ENCODE results near the gene POU2F1. TPM values are rescaled to one million over a fixed set of nuclear protein-coding genes. Genes with fewer than 3 reads are reported as not detected.

The POU2F1 gene
- total and polyA plus RNA-seq, 4 donors: 0.93 to 10.5 (median 6.5) TPM

DNA sequence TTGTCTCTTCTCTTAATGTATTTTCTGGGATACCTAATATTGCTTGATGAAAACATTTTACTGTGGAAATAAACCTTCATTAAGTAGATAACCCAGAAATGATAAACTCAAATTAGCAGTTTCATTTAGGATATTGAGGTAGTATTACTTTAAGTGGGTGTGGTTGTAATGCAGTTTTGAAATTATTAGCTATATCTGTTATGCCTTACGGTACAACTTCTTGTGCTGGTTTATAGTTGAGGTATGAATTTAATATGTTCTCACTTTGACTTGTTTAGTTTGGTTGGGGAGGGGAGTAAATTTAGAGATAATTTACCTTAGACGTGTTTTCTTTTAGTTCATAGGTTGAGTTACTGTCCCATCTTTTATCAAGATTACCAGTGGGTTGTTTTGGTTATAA lies 111.0 kb downstream of the POU2F1 start:
- TF ChIP-seq HNF4A (conservative IDR thresholded peaks at IDR 0.05) (no peak), RAD21 (IDR thresholded peaks at IDR 0.05) (no peak), FOXA2 (IDR thresholded peaks at IDR 0.05) (no peak), JUND (IDR thresholded peaks at IDR 0.05) (no peak), GABPA (IDR thresholded peaks at IDR 0.05 in 1 of 2, conservative IDR thresholded peaks at IDR 0.05 in 1 of 2) (no peak), EGR1 (IDR thresholded peaks at IDR 0.05; ENCODE audit: low read depth in 2 of 2) (no peak)
- TF ChIP-seq, protein P1, sequence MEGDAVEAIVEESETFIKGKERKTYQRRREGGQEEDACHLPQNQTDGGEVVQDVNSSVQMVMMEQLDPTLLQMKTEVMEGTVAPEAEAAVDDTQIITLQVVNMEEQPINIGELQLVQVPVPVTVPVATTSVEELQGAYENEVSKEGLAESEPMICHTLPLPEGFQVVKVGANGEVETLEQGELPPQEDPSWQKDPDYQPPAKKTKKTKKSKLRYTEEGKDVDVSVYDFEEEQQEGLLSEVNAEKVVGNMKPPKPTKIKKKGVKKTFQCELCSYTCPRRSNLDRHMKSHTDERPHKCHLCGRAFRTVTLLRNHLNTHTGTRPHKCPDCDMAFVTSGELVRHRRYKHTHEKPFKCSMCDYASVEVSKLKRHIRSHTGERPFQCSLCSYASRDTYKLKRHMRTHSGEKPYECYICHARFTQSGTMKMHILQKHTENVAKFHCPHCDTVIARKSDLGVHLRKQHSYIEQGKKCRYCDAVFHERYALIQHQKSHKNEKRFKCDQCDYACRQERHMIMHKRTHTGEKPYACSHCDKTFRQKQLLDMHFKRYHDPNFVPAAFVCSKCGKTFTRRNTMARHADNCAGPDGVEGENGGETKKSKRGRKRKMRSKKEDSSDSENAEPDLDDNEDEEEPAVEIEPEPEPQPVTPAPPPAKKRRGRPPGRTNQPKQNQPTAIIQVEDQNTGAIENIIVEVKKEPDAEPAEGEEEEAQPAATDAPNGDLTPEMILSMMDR (IDR thresholded peaks at IDR 0.05; ENCODE audit: low read depth, low read length, missing input control): no peak
- TF ChIP-seq, protein P2, sequence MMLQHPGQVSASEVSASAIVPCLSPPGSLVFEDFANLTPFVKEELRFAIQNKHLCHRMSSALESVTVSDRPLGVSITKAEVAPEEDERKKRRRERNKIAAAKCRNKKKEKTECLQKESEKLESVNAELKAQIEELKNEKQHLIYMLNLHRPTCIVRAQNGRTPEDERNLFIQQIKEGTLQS (IDR thresholded peaks at IDR 0.05): no peak
- no peak overlapping the region for H3K9ac ChIP-seq (ENCODE audit: low read depth in 1 of 2, low read length in 2 of 2)
- DNase-seq (ENCODE audit: low spot score): no peak
- no peak overlapping the region for H3K27ac ChIP-seq (ENCODE audit: low read depth in 1 of 2, low read length in 2 of 2)
- H3K4me3 ChIP-seq (ENCODE audit: low read depth in 1 of 3, low read length in 3 of 3): no peak overlapping the region
- H3K9me3 ChIP-seq (ENCODE audit: control insufficient read depth in 4 of 4, low read length in 3 of 4): peaks cover 0 to 2% (median 0%) of the 10 kb centered on the region in 4 donors
- WGBS: 52% methylated on average over 2 of the region's 2 CpGs
- H3K27me3 ChIP-seq (ENCODE audit: control insufficient read depth in 4 of 4, insufficient read depth in 4 of 4, low read length in 3 of 4): no peaks in the 10 kb centered on the region
- peaks cover 0 to 3% (median 0%) of the 10 kb centered on the region in 4 donors for H3K36me3 ChIP-seq (ENCODE audit: control insufficient read depth in 4 of 4, insufficient read depth in 3 of 4, low read depth in 1 of 4, low read length in 3 of 4)
- peaks cover 0 to 11% (median 6%) of the 10 kb centered on the region in 4 donors for H3K4me1 ChIP-seq (ENCODE audit: control insufficient read depth in 4 of 4, insufficient read depth in 4 of 4, low read length in 3 of 4)

DNA sequence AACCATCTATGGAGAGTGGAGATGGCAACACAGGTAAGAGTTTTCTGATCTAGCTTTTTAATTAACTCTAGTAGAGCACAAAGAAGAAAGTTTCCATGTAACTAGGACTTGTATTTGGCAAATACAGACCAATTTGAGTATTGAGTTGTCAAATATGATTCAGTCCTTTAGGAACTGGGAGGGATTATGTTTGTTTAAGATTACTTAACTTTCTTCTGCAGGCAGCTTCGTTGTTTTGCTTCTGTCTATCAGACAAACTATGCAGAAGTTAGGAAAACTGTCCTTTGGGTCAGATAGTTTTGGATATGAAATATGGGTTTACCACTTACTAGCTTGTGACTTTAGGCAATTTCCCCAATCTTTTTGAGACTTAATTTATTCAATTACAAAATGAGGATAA lies 111.8 kb downstream of the POU2F1 start:
- DNase-seq (ENCODE audit: low spot score): no peak
- Histone ChIP-seq H3K27me3 (ENCODE audit: control insufficient read depth in 4 of 4, insufficient read depth in 4 of 4, low read length in 3 of 4) (no peaks in the 10 kb centered on the region), H3K9ac (ENCODE audit: low read depth in 1 of 2, low read length in 2 of 2) (no peak overlapping the region), H3K9me3 (ENCODE audit: control insufficient read depth in 4 of 4, low read length in 3 of 4) (peaks cover 0 to 5% (median 2%) of the 10 kb centered on the region in 4 donors), H3K4me3 (ENCODE audit: low read depth in 1 of 3, low read length in 3 of 3) (no peak overlapping the region), H3K36me3 (ENCODE audit: control insufficient read depth in 4 of 4, insufficient read depth in 3 of 4, low read depth in 1 of 4, low read length in 3 of 4) (peaks cover 0 to 3% (median 0%) of the 10 kb centered on the region in 4 donors), H3K4me1 (ENCODE audit: control insufficient read depth in 4 of 4, insufficient read depth in 4 of 4, low read length in 3 of 4) (peaks cover 0 to 11% (median 6%) of the 10 kb centered on the region in 4 donors), H3K27ac (ENCODE audit: low read depth in 1 of 2, low read length in 2 of 2) (no peak overlapping the region)
- TF ChIP-seq EGR1 (IDR thresholded peaks at IDR 0.05; ENCODE audit: low read depth in 2 of 2) (no peak), JUND (IDR thresholded peaks at IDR 0.05) (no peak), HNF4A (conservative IDR thresholded peaks at IDR 0.05) (no peak), YY1 (IDR thresholded peaks at IDR 0.05) (no peak), HNF4G (IDR thresholded peaks at IDR 0.05) (no peak), RXRA (IDR thresholded peaks at IDR 0.05) (no peak), RAD21 (IDR thresholded peaks at IDR 0.05) (no peak), NR2F2 (IDR thresholded peaks at IDR 0.05) (no peak)
- TF ChIP-seq, protein P3, sequence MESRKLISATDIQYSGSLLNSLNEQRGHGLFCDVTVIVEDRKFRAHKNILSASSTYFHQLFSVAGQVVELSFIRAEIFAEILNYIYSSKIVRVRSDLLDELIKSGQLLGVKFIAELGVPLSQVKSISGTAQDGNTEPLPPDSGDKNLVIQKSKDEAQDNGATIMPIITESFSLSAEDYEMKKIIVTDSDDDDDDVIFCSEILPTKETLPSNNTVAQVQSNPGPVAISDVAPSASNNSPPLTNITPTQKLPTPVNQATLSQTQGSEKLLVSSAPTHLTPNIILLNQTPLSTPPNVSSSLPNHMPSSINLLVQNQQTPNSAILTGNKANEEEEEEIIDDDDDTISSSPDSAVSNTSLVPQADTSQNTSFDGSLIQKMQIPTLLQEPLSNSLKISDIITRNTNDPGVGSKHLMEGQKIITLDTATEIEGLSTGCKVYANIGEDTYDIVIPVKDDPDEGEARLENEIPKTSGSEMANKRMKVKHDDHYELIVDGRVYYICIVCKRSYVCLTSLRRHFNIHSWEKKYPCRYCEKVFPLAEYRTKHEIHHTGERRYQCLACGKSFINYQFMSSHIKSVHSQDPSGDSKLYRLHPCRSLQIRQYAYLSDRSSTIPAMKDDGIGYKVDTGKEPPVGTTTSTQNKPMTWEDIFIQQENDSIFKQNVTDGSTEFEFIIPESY (IDR thresholded peaks at IDR 0.05): no peak
- TF ChIP-seq, protein P2 (IDR thresholded peaks at IDR 0.05): no peak
- TF ChIP-seq, protein P4, sequence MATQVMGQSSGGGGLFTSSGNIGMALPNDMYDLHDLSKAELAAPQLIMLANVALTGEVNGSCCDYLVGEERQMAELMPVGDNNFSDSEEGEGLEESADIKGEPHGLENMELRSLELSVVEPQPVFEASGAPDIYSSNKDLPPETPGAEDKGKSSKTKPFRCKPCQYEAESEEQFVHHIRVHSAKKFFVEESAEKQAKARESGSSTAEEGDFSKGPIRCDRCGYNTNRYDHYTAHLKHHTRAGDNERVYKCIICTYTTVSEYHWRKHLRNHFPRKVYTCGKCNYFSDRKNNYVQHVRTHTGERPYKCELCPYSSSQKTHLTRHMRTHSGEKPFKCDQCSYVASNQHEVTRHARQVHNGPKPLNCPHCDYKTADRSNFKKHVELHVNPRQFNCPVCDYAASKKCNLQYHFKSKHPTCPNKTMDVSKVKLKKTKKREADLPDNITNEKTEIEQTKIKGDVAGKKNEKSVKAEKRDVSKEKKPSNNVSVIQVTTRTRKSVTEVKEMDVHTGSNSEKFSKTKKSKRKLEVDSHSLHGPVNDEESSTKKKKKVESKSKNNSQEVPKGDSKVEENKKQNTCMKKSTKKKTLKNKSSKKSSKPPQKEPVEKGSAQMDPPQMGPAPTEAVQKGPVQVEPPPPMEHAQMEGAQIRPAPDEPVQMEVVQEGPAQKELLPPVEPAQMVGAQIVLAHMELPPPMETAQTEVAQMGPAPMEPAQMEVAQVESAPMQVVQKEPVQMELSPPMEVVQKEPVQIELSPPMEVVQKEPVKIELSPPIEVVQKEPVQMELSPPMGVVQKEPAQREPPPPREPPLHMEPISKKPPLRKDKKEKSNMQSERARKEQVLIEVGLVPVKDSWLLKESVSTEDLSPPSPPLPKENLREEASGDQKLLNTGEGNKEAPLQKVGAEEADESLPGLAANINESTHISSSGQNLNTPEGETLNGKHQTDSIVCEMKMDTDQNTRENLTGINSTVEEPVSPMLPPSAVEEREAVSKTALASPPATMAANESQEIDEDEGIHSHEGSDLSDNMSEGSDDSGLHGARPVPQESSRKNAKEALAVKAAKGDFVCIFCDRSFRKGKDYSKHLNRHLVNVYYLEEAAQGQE (IDR thresholded peaks at IDR 0.05): no peak
- WGBS: 11% methylated on average over 1 of the region's 1 CpG
